GM12878 (cell line): ENCODE measurements around the gene TRIOBP. TPM values are rescaled to one million over a fixed set of nuclear protein-coding genes. Genes with fewer than 3 reads are reported as not detected.
"Not testable (repeated sequence)": the region's sequence is repeated elsewhere in the genome, so short reads cannot be mapped to it uniquely, and the experiment has no call there.

ENCODE experiments used
- ATAC-seq: fragments of 200-7000 bp; cut with Tn5 transposase; 3 replicates; pipeline ENCODE4 v1.9.1; 2020; ENCODE audit warnings: mild to moderate bottlenecking, moderate library complexity
- BruUV-seq: library from RNA; stranded (reverse); fragments of 400-500 nt; replicated peaks from 2 replicates; lab custom pipeline; 2021; lab: Mats Ljungman, UMichigan
- CTCF ChIA-PET: fragments of 300-600 bp; sonication (Branson Sonifier 250); formaldehyde crosslinking; extraction: SDS; loops from one replicate; lab custom pipeline; 2021; ENCODE audit warnings: inconsistent platforms; lab: Yijun Ruan, JAX
- POLR2A ChIA-PET: fragments of 350-600 bp; formaldehyde crosslinking; extraction: SDS; loops from one replicate; lab custom pipeline; 2021; ENCODE audit warnings: inconsistent platforms; lab: Charles Lee
- RAD21 ChIA-PET: fragments of 300-600 bp; sonication (Branson Sonifier 250); formaldehyde crosslinking; loops from one replicate; lab custom pipeline; 2023; ENCODE audit warnings: antibody characterized with exemption; ENCODE audit not compliant: unreplicated experiment; lab: Charles Lee
- SMC1A ChIA-PET: fragments of 300-600 bp; sonication (Branson Sonifier 250); formaldehyde crosslinking; loops from one replicate; lab custom pipeline; 2023; ENCODE audit not compliant: unreplicated experiment, uncharacterized antibody; lab: Charles Lee
- DNase-seq: peaks from one replicate; pipeline ENCODE4 v3.0.0-alpha.2; 2011; ENCODE audit warnings: low read depth, low spot score
- FAIRE-seq: peaks from 3 replicates; lab custom pipeline; 2011; peaks lifted over from hg19 to GRCh38; lab: Jason Lieb, UNC
- H2AFZ ChIP-seq: 2 replicates; pipeline ENCODE4 v1.6.0; 2011; ENCODE audit warnings: low read depth, low read length, control low read depth; ENCODE audit not compliant: control insufficient read depth
- H3K27ac ChIP-seq: 2 replicates; pipeline ENCODE4 v1.5.1; 2011; ENCODE audit warnings: control low read depth; ENCODE audit not compliant: control insufficient read depth, insufficient read depth
- H3K27me3 ChIP-seq, 2 experiments: replicated peaks in 1 of 2; 2 replicates each; pipeline versions ENCODE4 v1.6.0 to v1.6.1; 2011; ENCODE audit warnings: low read length in 1 of 2; ENCODE audit not compliant: control insufficient read depth in 2 of 2, insufficient read depth in 2 of 2
- H3K36me3 ChIP-seq, 2 experiments: 2 replicates each; pipeline ENCODE4 v1.5.1; 2011; ENCODE audit warnings: low read length in 1 of 2; ENCODE audit not compliant: control insufficient read depth in 2 of 2, insufficient read depth in 2 of 2
- H3K4me1 ChIP-seq: 2 replicates; pipeline ENCODE4 v1.6.1; 2011; ENCODE audit warnings: mild to moderate bottlenecking, low read length, moderate library complexity, mixed read lengths; ENCODE audit not compliant: control insufficient read depth, insufficient read depth
- H3K4me2 ChIP-seq: 2 replicates; pipeline ENCODE4 v1.6.0; 2011; ENCODE audit warnings: control low read depth; ENCODE audit not compliant: control insufficient read depth, insufficient read depth
- H3K4me3 ChIP-seq: fragments of 200-600 bp; sonication (generic); 2 replicates; pipeline ENCODE4 v1.5.1; 2016
- H3K79me2 ChIP-seq: 2 replicates; pipeline ENCODE4 v1.6.0; 2011; ENCODE audit warnings: low read length; ENCODE audit not compliant: control insufficient read depth, insufficient read depth
- H3K9ac ChIP-seq: 2 replicates; pipeline ENCODE4 v1.8.0; 2011; ENCODE audit warnings: low read length, control low read depth, mixed read lengths; ENCODE audit not compliant: control insufficient read depth, insufficient read depth
- H3K9me3 ChIP-seq: replicated peaks from 3 replicates; pipeline ENCODE4 v1.5.1; 2011; ENCODE audit warnings: mild to moderate bottlenecking, low read length; ENCODE audit not compliant: control insufficient read depth, insufficient read depth
- H4K20me1 ChIP-seq: 2 replicates; pipeline ENCODE4 v1.6.0; 2011; ENCODE audit not compliant: control insufficient read depth, insufficient read depth
- ATF7 ChIP-seq: fragments of 450-650 bp; IDR thresholded peaks from 2 replicates; pipeline ENCODE4 v1.6.1; 2016; ENCODE audit warnings: low read depth, mild to moderate bottlenecking
- BACH1 ChIP-seq: fragments of 450-650 bp; IDR thresholded peaks from 2 replicates; pipeline ENCODE4 v1.6.1; 2017; ENCODE audit warnings: mild to moderate bottlenecking, borderline replicate concordance
- CBX5 ChIP-seq: sonication (generic); IDR thresholded peaks from 2 replicates; pipeline ENCODE4 v1.6.1; 2016; ENCODE audit warnings: low read depth, moderate library complexity, mild to moderate bottlenecking, inconsistent platforms
- CREB1 ChIP-seq: IDR thresholded peaks from 2 replicates; pipeline ENCODE4 v1.6.1; 2012; ENCODE audit warnings: low read depth, mild to moderate bottlenecking, inconsistent platforms
- E2F4 ChIP-seq: IDR thresholded peaks from 2 replicates; pipeline ENCODE4 v1.6.1; 2012; ENCODE audit warnings: low read depth, low read length, improper control_type of control experiment
- HDGF ChIP-seq: fragments of 450-650 bp; IDR thresholded peaks from 2 replicates; pipeline ENCODE4 v1.6.1; 2016; ENCODE audit warnings: antibody characterized with exemption
- MEF2A ChIP-seq: IDR thresholded peaks from 2 replicates; pipeline ENCODE4 v1.6.1; 2011; ENCODE audit warnings: low read depth, mild to moderate bottlenecking, low read length, moderate library complexity; ENCODE audit not compliant: insufficient read depth
- MTA3 ChIP-seq: IDR thresholded peaks from 2 replicates; pipeline ENCODE4 v1.6.1; 2012; ENCODE audit warnings: low read length, inconsistent platforms, borderline replicate concordance
- NBN ChIP-seq: fragments of 450-650 bp; IDR thresholded peaks from 2 replicates; pipeline ENCODE4 v1.6.1; 2016
- USF1 ChIP-seq: IDR thresholded peaks from 2 replicates; pipeline ENCODE4 v1.6.1; 2011; ENCODE audit warnings: borderline replicate concordance, low read depth, mild to moderate bottlenecking, moderate library complexity, mixed read lengths, low read length; ENCODE audit not compliant: insufficient read depth; ENCODE audit errors: extremely low read length
- ZBTB4 ChIP-seq: fragments of 450-650 bp; formaldehyde crosslinking; IDR thresholded peaks from 2 replicates; pipeline ENCODE4 v1.4.0; 2022; ENCODE audit warnings: mild to moderate bottlenecking, moderate library complexity
- ZNF24 ChIP-seq: fragments of 450-650 bp; IDR thresholded peaks from 2 replicates; pipeline ENCODE4 v1.6.1; 2017; ENCODE audit warnings: antibody characterized with exemption, mild to moderate bottlenecking
- WGBS: methylation state at CpG from one replicate; pipeline ENCODE4 v1.1.6; 2016; ENCODE audit warnings: low lambda C conversion rate; ENCODE audit not compliant: insufficient replicate concordance, insufficient coverage; ENCODE audit errors: missing lambda C conversion rate; 5-methylcytosine and 5-hydroxymethylcytosine counted together
- in situ Hi-C: fragments of 300-500 bp; cut with MboI; formaldehyde crosslinking; loops from 9 replicates; pipeline ENCODE4 v1.14.3; 2018; ENCODE audit warnings: mixed read lengths
- intact Hi-C: fragments of 100-400 bp; cut with micrococcal nuclease; formaldehyde crosslinking; loops from one replicate; pipeline ENCODE4 v1.14.2; 2022; ENCODE audit not compliant: unreplicated experiment
- polyA plus RNA-seq, 11 experiments: library from polyadenylated mRNA; depleted of rRNA in 4 of 11; unstranded in 6 of 11; stranded (reverse) in 5 of 11; fragments of >200 nt; fragmentation: Nextera tagmentation in 4 of 11; fragmentation: Illumina TruSeq in 1 of 11; extraction: Ambion mirVana in 4 of 11; extraction: Trizol in 1 of 11; gene quantifications; 1 replicate in 1 of 11; 2 replicates in 10 of 11; pipeline versions ENCODE4 v1.2.1 to v1.2.3, GENCODE V29; 2011 to 2016; ENCODE audit warnings: inconsistent platforms in 2 of 11, missing spikeins in 2 of 11, low read depth in 1 of 11
- total RNA-seq, 4 experiments: library from RNA; depleted of rRNA in 3 of 4; stranded (reverse); fragments of >200 nt in 3 of 4; fragmentation: Illumina TruSeq in 1 of 4; extraction: Trizol in 1 of 4; gene quantifications; 2 replicates each; pipeline versions ENCODE4 v1.2.1 to v1.2.3, GENCODE V29; 2013 to 2021

The TRIOBP gene
- total and polyA plus RNA-seq, 10 of the 15 experiments (the other 5 are each of a cell fraction or from before 2014, with no cell fraction given), result 0.21 to 23.6 (median 11.9) TPM

- Histone ChIP-seq H3K36me3 (peaks cover 4 to 10% of the 10 kb centered on the region in 2 experiments; a peak in 3 of 4 replicates), H3K4me2 (peak overlapping the region; percentile 55; the same call in 1 of the 2 replicates), H2AFZ (peak overlapping the region; percentile 33; the same call in 1 of the 2 replicates)
- H3K4me1 ChIP-seq, BruUV-seq, DNase-seq, H3K27me3 ChIP-seq, H4K20me1 ChIP-seq, H3K4me3 ChIP-seq, H3K79me2 ChIP-seq, ATAC-seq, H3K27ac ChIP-seq, H3K9me3 ChIP-seq, intact Hi-C loops, FAIRE-seq, H3K9ac ChIP-seq, RAD21 ChIA-PET, in situ Hi-C loops: not testable (repeated sequence)
- ChIA-PET CTCF (interaction anchor here (1.0 kb wide), 1 partner anchor 129 kb away, joined by 3 read pairs; no protein-coding TSS in a partner anchor), POLR2A (interaction anchor here (0.6 kb wide), 1 partner anchor 17 kb away, joined by 3 read pairs; no protein-coding TSS in a partner anchor), SMC1A (interaction anchor here (1.1 to 1.4 kb wide), 2 partner anchors 10 to 13 kb away, joined by 3 read pairs; partner anchors contain the start of gene NOL12)
- peak; percentile 42; the same call in 1 of the 2 replicates for TF ChIP-seq NBN
- WGBS, result 50% methylated on average over 11 of the region's 13 CpGs
These were observed 590 bp upstream of the TRIOBP start for GRCh38 chr22:37696260-37696656.

- FAIRE-seq (no peak), ATAC-seq (no peak), DNase-seq (no peak)
- no TSS peak for BruUV-seq
- H3K27me3 ChIP-seq, result no peaks in the 10 kb centered on the region
- ChIA-PET SMC1A (no interaction called here), POLR2A (interaction anchor here (0.5 kb wide), 1 partner anchor 95 kb away, joined by 5 read pairs; no protein-coding TSS in a partner anchor), RAD21 (interaction anchor here (0.7 kb wide), 2 partner anchors 66 to 84 kb away, joined by 3 to 4 read pairs; no protein-coding TSS in a partner anchor), CTCF (no interaction called here)
- H4K20me1 ChIP-seq, result no peaks in the 10 kb centered on the region
- no peaks in the 10 kb centered on the region for H3K9me3 ChIP-seq
- H3K4me2 ChIP-seq, result no peak overlapping the region
- no peak overlapping the region for H3K9ac ChIP-seq
- no peaks in the 10 kb centered on the region; the same call in 1 of the 2 replicates for H3K4me1 ChIP-seq
- in situ Hi-C loops, result no loop called here
- no peaks in the 10 kb centered on the region for H3K79me2 ChIP-seq
- H3K36me3 ChIP-seq, result peaks cover under 1 to 6% of the 10 kb centered on the region in 2 experiments; a peak in 3 of 4 replicates
- no peak overlapping the region for H3K27ac ChIP-seq
- H3K4me3 ChIP-seq, result no peak overlapping the region
- 86% methylated on average over 3 of the region's 3 CpGs for WGBS
- no peak overlapping the region for H2AFZ ChIP-seq
- intact Hi-C loops, result no loop called here
- TF ChIP-seq MEF2A (no peak), HDGF (no peak), ATF7 (no peak), BACH1 (no peak), CBX5 (no peak), CREB1 (no peak), ZBTB4 (CRISPR knock-in tag) (no peak), ZNF24 (no peak), E2F4 (no peak), MTA3 (no peak), USF1 (no peak)
These were observed 639 bp downstream of the TRIOBP start for GRCh38 chr22:37697538-37697835.
